Astrocyte (in vitro differentiated cells and primary cell): ENCODE results near the gene GRM5. TPM values are rescaled to one million over a fixed set of nuclear protein-coding genes. Genes with fewer than 3 reads are reported as not detected.
A peak's percentile ranks its signal among the peaks of the same experiment; 100 is the strongest.

Source experiments
- DNase-seq: peaks from one replicate; pipeline ENCODE4 v3.0.0-alpha.2; 2010; ENCODE audit warnings: low read depth
- FAIRE-seq: peaks from 2 replicates; lab custom pipeline; 2011; peaks lifted over from hg19 to GRCh38; lab: Jason Lieb, UNC
- H2AFZ ChIP-seq: 2 replicates; pipeline ENCODE4 v1.6.0; 2012; ENCODE audit warnings: low read depth, low read length, inconsistent platforms
- H3K27ac ChIP-seq: 2 replicates; pipeline ENCODE4 v1.5.1; 2011; ENCODE audit warnings: low read depth, low read length, inconsistent platforms
- H3K27me3 ChIP-seq: 2 replicates; pipeline ENCODE4 v1.6.0; 2011; ENCODE audit warnings: low read length, inconsistent platforms; ENCODE audit not compliant: insufficient read depth
- H3K36me3 ChIP-seq: 2 replicates; pipeline ENCODE4 v1.5.1; 2011; ENCODE audit warnings: low read length, inconsistent platforms; ENCODE audit not compliant: insufficient read depth
- H3K4me1 ChIP-seq: 2 replicates; pipeline ENCODE4 v1.5.1; 2011; ENCODE audit warnings: low read length, inconsistent platforms; ENCODE audit not compliant: insufficient read depth
- H3K4me2 ChIP-seq: 2 replicates; pipeline ENCODE4 v1.6.0; 2012; ENCODE audit warnings: low read length, inconsistent platforms
- H3K4me3 ChIP-seq: 2 replicates; pipeline ENCODE4 v1.5.1; 2011; ENCODE audit warnings: low read depth, mild to moderate bottlenecking, low read length, inconsistent platforms; ENCODE audit not compliant: insufficient read depth
- H3K79me2 ChIP-seq: 2 replicates; pipeline ENCODE4 v1.6.0; 2012; ENCODE audit warnings: mild to moderate bottlenecking, low read length, inconsistent platforms; ENCODE audit not compliant: insufficient read depth
- H3K9ac ChIP-seq: 2 replicates; pipeline ENCODE4 v1.6.0; 2012; ENCODE audit warnings: mild to moderate bottlenecking, low read length, inconsistent platforms
- H3K9me3 ChIP-seq: 2 replicates; pipeline ENCODE4 v1.5.1; 2012; ENCODE audit warnings: low read depth, mild to moderate bottlenecking, low read length, inconsistent platforms; ENCODE audit not compliant: insufficient read depth
- H4K20me1 ChIP-seq: 2 replicates; pipeline ENCODE4 v1.6.0; 2012; ENCODE audit warnings: low read length, inconsistent platforms; ENCODE audit not compliant: insufficient read depth
- H3K27ac Mint-ChIP-seq: one replicate; pipeline ENCODE4 v1.8.0; 2021; ENCODE audit warnings: mild to moderate bottlenecking, mixed read lengths; ENCODE audit not compliant: unreplicated experiment
- H3K27me3 Mint-ChIP-seq: one replicate; pipeline ENCODE4 v1.8.0; 2021; ENCODE audit warnings: low read depth, mixed read lengths; ENCODE audit not compliant: unreplicated experiment
- H3K36me3 Mint-ChIP-seq: one replicate; pipeline ENCODE4 v1.8.0; 2021; ENCODE audit warnings: low read depth, mixed read lengths; ENCODE audit not compliant: unreplicated experiment
- H3K4me1 Mint-ChIP-seq: one replicate; pipeline ENCODE4 v1.8.0; 2021; ENCODE audit warnings: low read depth, mixed read lengths; ENCODE audit not compliant: unreplicated experiment
- H3K4me3 Mint-ChIP-seq: one replicate; pipeline ENCODE4 v1.8.0; 2021; ENCODE audit warnings: mild to moderate bottlenecking, moderate library complexity, mixed read lengths; ENCODE audit not compliant: unreplicated experiment
- H3K9me3 Mint-ChIP-seq: one replicate; pipeline ENCODE4 v1.8.0; 2021; ENCODE audit warnings: mild to moderate bottlenecking, mixed read lengths; ENCODE audit not compliant: unreplicated experiment
- CTCF ChIP-seq: IDR thresholded peaks from 2 replicates; pipeline ENCODE4 v1.5.1; 2011; ENCODE audit warnings: low read depth, mild to moderate bottlenecking, inconsistent platforms, low read length, moderate library complexity; ENCODE audit not compliant: insufficient read depth
- EZH2 ChIP-seq: IDR thresholded peaks from 2 replicates; pipeline ENCODE4 v1.6.1; 2012; ENCODE audit warnings: mild to moderate bottlenecking, low read length, inconsistent platforms; ENCODE audit not compliant: insufficient read depth
- total RNA-seq: library from RNA; stranded (reverse); gene quantifications from 2 replicates; pipeline ENCODE4 v1.2.1, GENCODE V29; 2021

GRM5 gene
- total RNA-seq, 1 donor from 2014 or later, result 0.30 TPM

DNA sequence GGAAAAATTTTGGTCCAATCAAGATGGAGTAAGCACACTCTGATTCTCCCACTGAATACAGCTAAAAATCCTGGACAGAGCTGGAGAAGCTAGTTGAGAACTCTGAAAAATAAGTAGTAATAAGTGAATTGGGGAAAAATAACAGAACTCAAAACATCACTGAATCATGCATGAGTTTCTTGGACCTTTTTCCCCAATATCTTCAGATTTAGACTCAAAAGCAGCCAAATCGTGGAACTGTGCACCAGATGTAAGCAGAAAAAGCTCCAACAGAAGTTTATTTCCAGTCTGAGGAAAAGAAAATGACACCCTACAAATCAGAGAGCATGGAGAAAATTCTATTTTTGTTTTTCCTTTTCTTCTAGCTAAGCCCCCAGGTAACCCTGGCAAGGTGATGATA lies 448.6 kb downstream of the GRM5 start:
- no peak overlapping the region for H3K4me2 ChIP-seq
- H4K20me1 ChIP-seq, result no peaks in the 10 kb centered on the region
- Mint-ChIP-seq H3K36me3 (no peaks in the 10 kb centered on the region), H3K4me1 (no peaks in the 10 kb centered on the region), H3K9me3 (no peaks in the 10 kb centered on the region), H3K4me3 (no peak overlapping the region), H3K27ac (no peak overlapping the region), H3K27me3 (no peaks in the 10 kb centered on the region)
- H3K27ac ChIP-seq, result no peak overlapping the region
- TF ChIP-seq CTCF (no peak), EZH2 (no peak)
- H3K27me3 ChIP-seq, result no peaks in the 10 kb centered on the region
- no peak overlapping the region for H2AFZ ChIP-seq
- H3K4me3 ChIP-seq, result no peak overlapping the region
- H3K9me3 ChIP-seq, result no peaks in the 10 kb centered on the region
- H3K9ac ChIP-seq, result no peak overlapping the region
- DNase-seq, result no peak
- H3K4me1 ChIP-seq, result no peaks in the 10 kb centered on the region
- no peak for FAIRE-seq
- no peaks in the 10 kb centered on the region for H3K79me2 ChIP-seq
- no peaks in the 10 kb centered on the region for H3K36me3 ChIP-seq

GRCh38 chr11:88604260-88604659 lies 461.5 kb downstream of the GRM5 start:
- peak; percentile 54 for DNase-seq
- Mint-ChIP-seq H3K4me3 (no peak overlapping the region), H3K27me3 (peaks cover 2% of the 10 kb centered on the region), H3K4me1 (peaks cover 13% of the 10 kb centered on the region), H3K36me3 (no peaks in the 10 kb centered on the region), H3K27ac (no peak overlapping the region), H3K9me3 (peaks cover 3% of the 10 kb centered on the region)
- Histone ChIP-seq H3K4me3 (no peak overlapping the region), H3K4me2 (peak overlapping the region; percentile 6), H3K9me3 (no peaks in the 10 kb centered on the region), H3K9ac (no peak overlapping the region), H3K4me1 (no peaks in the 10 kb centered on the region), H3K36me3 (no peaks in the 10 kb centered on the region), H3K27ac (no peak overlapping the region), H3K27me3 (no peaks in the 10 kb centered on the region), H3K79me2 (no peaks in the 10 kb centered on the region), H2AFZ (no peak overlapping the region), H4K20me1 (no peaks in the 10 kb centered on the region)
- TF ChIP-seq CTCF, result no peak
- no peak for TF ChIP-seq EZH2
- FAIRE-seq, result peak; percentile 58

DNA sequence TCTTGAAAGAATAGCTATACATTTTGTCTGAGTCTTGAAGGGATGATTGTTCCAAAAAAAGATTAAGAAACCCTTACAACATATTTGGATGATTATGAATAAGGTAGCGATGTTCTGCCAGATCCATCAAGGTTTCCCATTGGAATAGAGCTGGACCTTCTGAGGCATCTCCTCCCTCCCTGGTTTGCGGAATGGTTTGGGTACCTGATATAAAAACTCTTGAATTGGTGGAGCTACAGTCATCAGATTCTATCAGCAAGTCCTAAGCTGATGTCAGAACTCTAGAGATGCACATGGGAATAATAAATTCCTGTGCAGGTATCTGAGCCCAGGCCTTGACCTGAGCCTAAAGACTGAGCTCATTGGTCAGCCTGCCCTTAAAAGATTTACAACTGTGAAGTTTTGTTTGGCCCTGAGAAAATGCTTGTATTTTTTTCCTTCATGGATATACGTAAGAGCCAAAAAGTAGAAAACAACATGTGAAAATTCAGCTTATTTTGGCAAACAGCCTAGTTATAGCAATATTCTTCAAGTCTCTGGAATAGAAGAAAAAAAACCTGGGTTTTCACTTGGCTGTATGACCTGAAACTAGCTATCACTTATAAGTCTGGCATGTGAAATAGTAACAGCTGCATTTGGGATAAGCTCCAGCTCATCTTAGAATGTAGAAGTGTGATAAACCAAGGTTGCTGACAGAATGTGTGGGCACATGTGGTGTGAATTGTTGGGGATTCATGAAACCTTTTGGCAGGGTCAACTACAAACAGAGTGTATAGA lies 462.5 kb downstream of the GRM5 start:
- no peak overlapping the region for H2AFZ ChIP-seq
- no peaks in the 10 kb centered on the region for H3K9me3 ChIP-seq
- H4K20me1 ChIP-seq, result no peaks in the 10 kb centered on the region
- H3K4me2 ChIP-seq, result no peak overlapping the region
- no peak for FAIRE-seq
- H3K4me1 ChIP-seq, result no peaks in the 10 kb centered on the region
- Mint-ChIP-seq H3K9me3 (peaks cover 3% of the 10 kb centered on the region), H3K27ac (no peak overlapping the region), H3K36me3 (no peaks in the 10 kb centered on the region), H3K4me3 (no peak overlapping the region), H3K27me3 (peaks cover 2% of the 10 kb centered on the region), H3K4me1 (peaks cover 13% of the 10 kb centered on the region)
- H3K79me2 ChIP-seq, result no peaks in the 10 kb centered on the region
- no peaks in the 10 kb centered on the region for H3K27me3 ChIP-seq
- no peak overlapping the region for H3K4me3 ChIP-seq
- H3K36me3 ChIP-seq, result no peaks in the 10 kb centered on the region
- TF ChIP-seq EZH2 (no peak), CTCF (no peak)
- no peak overlapping the region for H3K27ac ChIP-seq
- no peak overlapping the region for H3K9ac ChIP-seq
- DNase-seq, result peak; percentile 16
